Measurements from ENCODE around the gene PSMD10.

DNA sequence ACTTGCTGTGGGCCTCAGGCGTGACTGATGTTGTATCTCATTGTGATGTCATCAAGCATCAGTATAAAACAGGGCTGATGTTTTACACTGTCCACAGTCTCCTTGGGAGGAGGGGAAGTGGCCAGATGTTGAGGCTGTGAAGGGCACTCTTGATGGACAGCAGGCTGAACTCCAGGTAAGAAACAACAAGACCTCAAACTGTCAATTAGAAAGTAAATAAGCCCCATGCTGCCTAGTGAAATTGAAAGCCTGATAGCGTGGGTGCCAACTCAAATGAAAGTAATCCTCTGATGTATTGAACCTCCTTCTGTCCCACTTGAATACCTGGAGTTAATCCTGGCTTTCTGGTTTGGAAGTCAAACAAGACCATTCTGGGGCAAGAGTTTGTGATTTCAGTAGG is 26.7 kb downstream of the PSMD10 start:
- TF ChIP-seq, protein P1, sequence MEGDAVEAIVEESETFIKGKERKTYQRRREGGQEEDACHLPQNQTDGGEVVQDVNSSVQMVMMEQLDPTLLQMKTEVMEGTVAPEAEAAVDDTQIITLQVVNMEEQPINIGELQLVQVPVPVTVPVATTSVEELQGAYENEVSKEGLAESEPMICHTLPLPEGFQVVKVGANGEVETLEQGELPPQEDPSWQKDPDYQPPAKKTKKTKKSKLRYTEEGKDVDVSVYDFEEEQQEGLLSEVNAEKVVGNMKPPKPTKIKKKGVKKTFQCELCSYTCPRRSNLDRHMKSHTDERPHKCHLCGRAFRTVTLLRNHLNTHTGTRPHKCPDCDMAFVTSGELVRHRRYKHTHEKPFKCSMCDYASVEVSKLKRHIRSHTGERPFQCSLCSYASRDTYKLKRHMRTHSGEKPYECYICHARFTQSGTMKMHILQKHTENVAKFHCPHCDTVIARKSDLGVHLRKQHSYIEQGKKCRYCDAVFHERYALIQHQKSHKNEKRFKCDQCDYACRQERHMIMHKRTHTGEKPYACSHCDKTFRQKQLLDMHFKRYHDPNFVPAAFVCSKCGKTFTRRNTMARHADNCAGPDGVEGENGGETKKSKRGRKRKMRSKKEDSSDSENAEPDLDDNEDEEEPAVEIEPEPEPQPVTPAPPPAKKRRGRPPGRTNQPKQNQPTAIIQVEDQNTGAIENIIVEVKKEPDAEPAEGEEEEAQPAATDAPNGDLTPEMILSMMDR (conservative IDR thresholded peaks at IDR 0.05), result no peak
- TF ChIP-seq EZH2 (IDR thresholded peaks at IDR 0.05; ENCODE audit: low read depth), result no peak
